Measurements from ENCODE around the gene PCBP3. TPM values are rescaled to one million over a fixed set of nuclear protein-coding genes. Genes with fewer than 3 reads are reported as not detected.

Gene PCBP3
- polyA plus RNA-seq, 1 experiment, result 1.6 TPM

DNA sequence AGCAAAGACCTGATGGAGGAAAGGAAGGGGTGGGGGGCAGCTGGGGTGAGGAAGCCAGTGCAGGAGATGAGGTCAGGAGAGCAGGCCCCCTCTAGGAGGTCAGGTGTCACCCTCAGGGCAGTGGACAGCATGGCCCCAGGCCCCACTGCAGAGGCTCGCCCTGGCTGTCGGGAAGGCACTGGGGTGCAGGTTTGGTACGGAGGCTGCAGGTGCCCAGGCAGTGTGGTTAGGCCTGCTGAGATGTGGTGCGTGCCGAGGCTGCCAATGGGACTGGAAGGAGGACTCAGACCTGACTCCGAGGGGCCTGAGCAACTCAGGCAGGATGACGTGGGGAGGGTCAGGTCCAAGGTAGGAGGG lies 82.3 kb downstream of the PCBP3 start:
- no peak for TF ChIP-seq CTCF (IDR thresholded peaks at IDR 0.05; ENCODE audit: low read depth, low read length)
- Histone ChIP-seq H3K27me3 (ENCODE audit: control insufficient read depth, insufficient read depth, low read length) (peaks cover 2% of the 10 kb centered on the region), H3K4me3 (ENCODE audit: low read depth, low read length) (no peak overlapping the region), H3K27ac (ENCODE audit: low read depth, low read length) (no peak overlapping the region), H3K9me3 (ENCODE audit: control insufficient read depth, insufficient read depth, low read length) (no peaks in the 10 kb centered on the region)
- CTCF ChIA-PET, result no interaction called here
- POLR2A ChIA-PET, result no interaction called here
- no peak for DNase-seq (ENCODE audit: low read depth, low spot score)

DNA sequence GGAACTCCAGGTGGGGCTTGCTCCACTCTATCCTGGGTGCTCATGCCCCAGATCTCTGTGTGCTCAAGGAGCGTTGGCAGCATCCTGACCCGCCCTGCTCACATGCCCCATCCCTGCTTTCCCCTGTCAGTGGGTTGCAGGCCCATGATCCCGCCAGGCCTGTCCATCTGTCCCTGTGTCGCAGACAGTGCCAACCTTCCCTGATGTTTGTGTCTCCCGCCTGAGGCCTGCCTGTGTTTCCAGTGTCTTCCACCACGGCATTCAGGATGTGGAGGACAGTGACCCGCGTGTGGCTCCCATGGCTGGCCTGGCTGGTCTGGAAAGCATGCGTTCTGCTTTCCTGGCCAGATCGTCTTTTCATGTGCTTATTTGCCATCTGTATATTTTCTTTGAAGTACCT lies 82.9 kb downstream of the PCBP3 start:
- H3K9me3 ChIP-seq (ENCODE audit: control insufficient read depth, insufficient read depth, low read length), result no peaks in the 10 kb centered on the region
- H3K4me3 ChIP-seq (ENCODE audit: low read depth, low read length), result no peak overlapping the region
- TF ChIP-seq CTCF (IDR thresholded peaks at IDR 0.05; ENCODE audit: low read depth, low read length), result no peak
- peaks cover 2% of the 10 kb centered on the region for H3K27me3 ChIP-seq (ENCODE audit: control insufficient read depth, insufficient read depth, low read length)
- H3K27ac ChIP-seq (ENCODE audit: low read depth, low read length), result no peak overlapping the region
- POLR2A ChIA-PET, result no interaction called here
- no peak for DNase-seq (ENCODE audit: low read depth, low spot score)
- CTCF ChIA-PET, result no interaction called here

DNA sequence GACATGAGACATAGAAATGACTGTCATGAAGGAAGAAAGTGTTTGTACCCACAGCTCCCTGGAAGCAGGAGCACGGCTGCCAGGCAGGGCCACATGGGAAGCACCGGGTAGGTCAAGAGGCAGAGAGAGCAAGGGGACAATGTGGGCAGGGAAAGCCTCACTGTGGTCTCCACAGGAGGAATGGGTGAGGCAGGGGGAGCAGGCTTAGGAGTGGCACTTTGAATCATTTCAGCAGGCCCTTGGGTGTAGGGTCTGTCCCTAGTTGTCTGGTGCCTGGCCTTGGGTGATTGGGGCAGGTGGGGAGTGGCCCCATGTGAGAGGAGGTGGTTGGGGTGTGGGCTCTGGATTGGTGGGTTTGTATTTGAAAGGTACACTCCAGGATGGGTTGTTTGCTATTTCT lies 83.9 kb downstream of the PCBP3 start:
- ChIA-PET CTCF (no interaction called here), POLR2A (no interaction called here)
- Histone ChIP-seq H3K27ac (ENCODE audit: low read depth, low read length) (no peak overlapping the region), H3K27me3 (ENCODE audit: control insufficient read depth, insufficient read depth, low read length) (peaks cover 2% of the 10 kb centered on the region), H3K4me3 (ENCODE audit: low read depth, low read length) (no peak overlapping the region), H3K9me3 (ENCODE audit: control insufficient read depth, insufficient read depth, low read length) (no peaks in the 10 kb centered on the region)
- no peak for TF ChIP-seq CTCF (IDR thresholded peaks at IDR 0.05; ENCODE audit: low read depth, low read length)
- no peak for DNase-seq (ENCODE audit: low read depth, low spot score)

DNA sequence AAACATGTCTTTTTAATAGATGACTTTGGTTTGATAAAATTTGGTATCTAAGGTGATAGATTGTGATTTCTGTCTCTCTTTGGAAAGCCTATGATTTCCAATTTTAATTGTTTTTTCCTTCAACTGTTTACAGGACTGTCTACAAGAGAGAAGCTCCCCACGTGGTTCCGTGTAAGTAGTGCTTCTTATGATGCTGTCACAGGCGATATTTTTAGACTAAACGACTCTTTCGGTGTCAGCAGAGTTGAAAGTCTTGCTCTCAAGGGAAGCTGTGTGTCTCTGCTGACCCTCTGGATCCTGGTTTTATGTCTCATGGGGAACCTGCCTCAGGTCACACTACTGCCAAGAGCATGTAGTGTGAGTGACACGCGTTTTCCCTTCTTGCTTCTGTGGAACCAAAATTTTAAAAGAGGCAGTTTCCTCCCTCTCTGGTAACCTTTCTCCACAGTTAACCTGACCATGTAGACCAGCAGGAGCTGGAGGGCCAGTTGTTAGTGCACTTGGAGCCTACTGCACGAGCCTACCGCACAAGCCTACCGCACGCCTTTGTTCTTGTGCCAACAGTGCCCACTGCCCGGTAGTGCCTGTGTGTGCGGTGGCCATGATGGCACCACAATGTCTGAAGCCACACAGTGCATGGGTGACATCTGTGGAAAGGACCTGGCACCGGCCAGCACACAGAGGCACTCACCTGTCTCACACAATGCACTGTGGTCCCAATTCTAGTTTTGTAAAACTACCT lies 91.9 kb downstream of the PCBP3 start:
- H3K4me3 ChIP-seq (ENCODE audit: low read depth, low read length), result no peak overlapping the region
- H3K9me3 ChIP-seq (ENCODE audit: control insufficient read depth, insufficient read depth, low read length), result no peaks in the 10 kb centered on the region
- H3K27me3 ChIP-seq (ENCODE audit: control insufficient read depth, insufficient read depth, low read length), result peaks cover 3% of the 10 kb centered on the region
- ChIA-PET POLR2A (no interaction called here), CTCF (no interaction called here)
- no peak overlapping the region for H3K27ac ChIP-seq (ENCODE audit: low read depth, low read length)
- DNase-seq (ENCODE audit: low read depth, low spot score), result no peak
- TF ChIP-seq CTCF (IDR thresholded peaks at IDR 0.05; ENCODE audit: low read depth, low read length), result no peak

DNA sequence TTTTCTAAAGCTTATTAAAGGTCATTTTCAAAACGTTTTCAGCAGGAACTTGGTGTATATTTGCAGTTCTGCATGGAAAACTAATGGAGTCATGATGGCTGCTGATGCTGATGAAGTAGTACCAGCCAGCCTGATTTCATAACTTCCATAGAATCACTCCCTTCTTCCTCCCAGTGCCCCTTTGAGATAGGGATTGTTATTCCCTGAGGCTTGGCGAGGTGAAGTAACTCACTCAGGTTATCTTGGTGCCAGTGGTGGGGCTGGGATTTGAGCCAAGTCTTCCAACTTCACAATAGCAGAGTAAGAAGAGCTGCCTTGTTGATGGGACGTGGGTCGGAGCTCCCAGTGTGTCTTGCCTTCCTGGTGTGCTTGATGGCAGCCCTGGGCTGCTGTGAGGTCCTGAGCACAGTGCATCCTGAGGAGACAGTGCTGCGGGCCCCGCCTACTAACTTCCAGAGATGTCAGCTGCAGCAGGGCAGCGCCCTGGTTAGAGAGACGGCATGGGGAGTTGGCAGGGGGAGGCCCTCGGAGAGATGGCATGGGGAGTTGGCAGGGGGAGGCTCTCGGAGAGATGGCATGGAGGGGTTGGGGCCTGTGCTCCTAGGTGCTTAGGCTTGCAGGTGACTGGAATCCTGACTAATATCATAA lies 92.6 kb downstream of the PCBP3 start:
- DNase-seq (ENCODE audit: low read depth, low spot score), result no peak
- H3K4me3 ChIP-seq (ENCODE audit: low read depth, low read length), result no peak overlapping the region
- H3K27ac ChIP-seq (ENCODE audit: low read depth, low read length), result no peak overlapping the region
- ChIA-PET POLR2A (no interaction called here), CTCF (no interaction called here)
- TF ChIP-seq CTCF (IDR thresholded peaks at IDR 0.05; ENCODE audit: low read depth, low read length), result no peak
- H3K9me3 ChIP-seq (ENCODE audit: control insufficient read depth, insufficient read depth, low read length), result no peaks in the 10 kb centered on the region
- peaks cover 3% of the 10 kb centered on the region for H3K27me3 ChIP-seq (ENCODE audit: control insufficient read depth, insufficient read depth, low read length)
